HL-60 (cell line): ENCODE results near the gene UFD1.

ENCODE experiments used
- DNase-seq, 2 experiments: peaks; one replicate each; pipeline ENCODE4 v3.0.0-alpha.2; 2010 to 2020; ENCODE audit warnings: low read depth in 1 of 2, low spot score in 1 of 2
- H3K27ac ChIP-seq: fragments of 250-450 bp; sonication (Bioruptor Pico); replicated peaks from 2 replicates; pipeline ENCODE4 v1.5.1; 2020; ENCODE audit warnings: mild to moderate bottlenecking, moderate library complexity
- H3K27me3 ChIP-seq: fragments of 250-450 bp; sonication (Bioruptor Pico); 2 replicates; pipeline ENCODE4 v1.5.1; 2021; ENCODE audit warnings: mild to moderate bottlenecking, moderate library complexity; ENCODE audit not compliant: insufficient read depth, poor library complexity, severe bottlenecking
- H3K4me3 ChIP-seq: replicated peaks from 2 replicates; pipeline ENCODE4 v1.5.1; 2011; ENCODE audit warnings: mild to moderate bottlenecking, control low read depth, low read length; ENCODE audit not compliant: insufficient read depth
- GABPA ChIP-seq: IDR thresholded peaks from 2 replicates; pipeline ENCODE4 v1.6.1; 2012; ENCODE audit warnings: low read depth
- POLR2AphosphoS5 ChIP-seq: IDR thresholded peaks from 2 replicates; pipeline ENCODE4 v1.6.1; 2012; ENCODE audit warnings: low read depth
- SPI1 ChIP-seq: IDR thresholded peaks from 2 replicates; pipeline ENCODE4 v1.6.1; 2012; ENCODE audit warnings: low read depth, mild to moderate bottlenecking, borderline replicate concordance
- long read RNA-seq: library from polyadenylated mRNA; unstranded; transcript quantifications from one replicate; pipeline ENCODE4 v2.0.0, GENCODE V29; 2020
- TF ChIP-seq, protein P1 (sequence below): IDR thresholded peaks from 2 replicates; pipeline ENCODE4 v1.6.1; 2012; ENCODE audit warnings: low read depth; ENCODE audit not compliant: insufficient replicate concordance
- TF ChIP-seq, protein P2 (sequence below): IDR thresholded peaks from one replicate; pipeline ENCODE4 v1.5.1; 2011; ENCODE audit warnings: low read length, control low read depth, inconsistent platforms; ENCODE audit not compliant: insufficient read depth

UFD1 gene, protein sequence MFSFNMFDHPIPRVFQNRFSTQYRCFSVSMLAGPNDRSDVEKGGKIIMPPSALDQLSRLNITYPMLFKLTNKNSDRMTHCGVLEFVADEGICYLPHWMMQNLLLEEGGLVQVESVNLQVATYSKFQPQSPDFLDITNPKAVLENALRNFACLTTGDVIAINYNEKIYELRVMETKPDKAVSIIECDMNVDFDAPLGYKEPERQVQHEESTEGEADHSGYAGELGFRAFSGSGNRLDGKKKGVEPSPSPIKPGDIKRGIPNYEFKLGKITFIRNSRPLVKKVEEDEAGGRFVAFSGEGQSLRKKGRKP
- long read RNA-seq, full-length matches to known transcripts = 58 of 81 reads
- long read RNA-seq, partial matches to known transcripts = 0 of 81 reads
- long read RNA-seq, other reads (novel, unspliced or antisense) = 23 of 81 reads

DNA sequence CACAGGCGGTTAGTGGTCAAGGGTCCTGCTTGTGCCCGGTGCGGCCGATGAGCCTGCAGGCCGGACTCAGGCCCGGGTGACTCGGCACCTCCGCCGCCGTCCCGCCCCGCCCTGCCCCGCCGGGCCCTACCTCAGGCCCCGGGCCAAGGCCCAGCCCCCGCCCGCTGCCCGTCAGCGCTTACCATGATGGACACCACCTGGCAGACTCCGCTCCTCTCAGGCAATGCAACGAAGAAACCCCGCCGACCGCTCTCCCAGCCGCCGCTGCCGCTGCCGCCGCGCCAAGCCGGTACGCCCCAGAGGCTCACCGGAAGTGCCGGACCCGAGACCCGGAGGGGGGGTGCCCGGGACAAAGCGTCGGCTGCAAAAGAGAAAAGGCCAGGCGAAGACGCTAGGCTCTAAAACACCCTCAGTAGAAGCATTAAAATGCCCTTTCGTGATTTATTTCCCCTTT is at the start of gene UFD1:
UFD1 (minus strand) TSS at position 293 of the 454 bp plus-strand sequence; CDS start at position 185, 108 bp downstream.
- H3K27me3 ChIP-seq = no peaks in the 10 kb centered on the region
- H3K27ac ChIP-seq = peak within 1 kb of the TSS; percentile 100
- H3K4me3 ChIP-seq = peak within 1 kb of the TSS; percentile 100
- peak; percentile 65 to 80 for DNase-seq
- TF ChIP-seq POLR2AphosphoS5 (peak; percentile 35; the same call in 1 of the 2 replicates), GABPA (peak; percentile 86)
- TF ChIP-seq, protein P1, sequence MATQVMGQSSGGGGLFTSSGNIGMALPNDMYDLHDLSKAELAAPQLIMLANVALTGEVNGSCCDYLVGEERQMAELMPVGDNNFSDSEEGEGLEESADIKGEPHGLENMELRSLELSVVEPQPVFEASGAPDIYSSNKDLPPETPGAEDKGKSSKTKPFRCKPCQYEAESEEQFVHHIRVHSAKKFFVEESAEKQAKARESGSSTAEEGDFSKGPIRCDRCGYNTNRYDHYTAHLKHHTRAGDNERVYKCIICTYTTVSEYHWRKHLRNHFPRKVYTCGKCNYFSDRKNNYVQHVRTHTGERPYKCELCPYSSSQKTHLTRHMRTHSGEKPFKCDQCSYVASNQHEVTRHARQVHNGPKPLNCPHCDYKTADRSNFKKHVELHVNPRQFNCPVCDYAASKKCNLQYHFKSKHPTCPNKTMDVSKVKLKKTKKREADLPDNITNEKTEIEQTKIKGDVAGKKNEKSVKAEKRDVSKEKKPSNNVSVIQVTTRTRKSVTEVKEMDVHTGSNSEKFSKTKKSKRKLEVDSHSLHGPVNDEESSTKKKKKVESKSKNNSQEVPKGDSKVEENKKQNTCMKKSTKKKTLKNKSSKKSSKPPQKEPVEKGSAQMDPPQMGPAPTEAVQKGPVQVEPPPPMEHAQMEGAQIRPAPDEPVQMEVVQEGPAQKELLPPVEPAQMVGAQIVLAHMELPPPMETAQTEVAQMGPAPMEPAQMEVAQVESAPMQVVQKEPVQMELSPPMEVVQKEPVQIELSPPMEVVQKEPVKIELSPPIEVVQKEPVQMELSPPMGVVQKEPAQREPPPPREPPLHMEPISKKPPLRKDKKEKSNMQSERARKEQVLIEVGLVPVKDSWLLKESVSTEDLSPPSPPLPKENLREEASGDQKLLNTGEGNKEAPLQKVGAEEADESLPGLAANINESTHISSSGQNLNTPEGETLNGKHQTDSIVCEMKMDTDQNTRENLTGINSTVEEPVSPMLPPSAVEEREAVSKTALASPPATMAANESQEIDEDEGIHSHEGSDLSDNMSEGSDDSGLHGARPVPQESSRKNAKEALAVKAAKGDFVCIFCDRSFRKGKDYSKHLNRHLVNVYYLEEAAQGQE = no peak

DNA sequence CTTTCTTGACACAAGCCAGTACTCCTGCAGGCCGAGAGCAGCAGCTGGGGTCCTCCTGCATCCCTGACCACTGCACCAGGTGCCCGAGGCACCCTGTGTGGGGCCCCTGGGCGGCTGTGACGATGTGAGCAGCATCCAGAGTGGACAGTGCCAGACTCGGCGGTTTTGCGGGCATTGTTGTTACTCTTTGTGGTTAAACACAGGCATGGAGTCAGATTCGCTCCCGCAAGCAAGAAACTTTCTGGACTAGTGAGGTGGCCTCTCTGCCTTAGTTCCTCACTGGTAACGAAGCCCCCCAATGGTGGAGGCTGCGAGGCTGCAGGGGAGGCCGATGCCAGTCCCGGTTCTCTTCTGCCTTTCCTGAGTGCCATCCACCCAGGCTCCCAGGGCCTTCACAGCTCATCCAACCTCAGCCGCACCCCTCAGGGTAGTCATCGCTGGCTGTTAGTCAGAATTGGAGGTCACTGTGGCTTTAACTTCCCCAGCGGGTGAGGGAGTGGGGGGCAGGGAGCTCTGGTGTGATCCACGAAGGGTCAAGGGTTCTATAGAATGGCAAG is 48.9 kb upstream of the UFD1 start:
- TF ChIP-seq, protein P1 = no peak
- TF ChIP-seq SPI1 (no peak), GABPA (no peak), POLR2AphosphoS5 (no peak)
- TF ChIP-seq, protein P2, sequence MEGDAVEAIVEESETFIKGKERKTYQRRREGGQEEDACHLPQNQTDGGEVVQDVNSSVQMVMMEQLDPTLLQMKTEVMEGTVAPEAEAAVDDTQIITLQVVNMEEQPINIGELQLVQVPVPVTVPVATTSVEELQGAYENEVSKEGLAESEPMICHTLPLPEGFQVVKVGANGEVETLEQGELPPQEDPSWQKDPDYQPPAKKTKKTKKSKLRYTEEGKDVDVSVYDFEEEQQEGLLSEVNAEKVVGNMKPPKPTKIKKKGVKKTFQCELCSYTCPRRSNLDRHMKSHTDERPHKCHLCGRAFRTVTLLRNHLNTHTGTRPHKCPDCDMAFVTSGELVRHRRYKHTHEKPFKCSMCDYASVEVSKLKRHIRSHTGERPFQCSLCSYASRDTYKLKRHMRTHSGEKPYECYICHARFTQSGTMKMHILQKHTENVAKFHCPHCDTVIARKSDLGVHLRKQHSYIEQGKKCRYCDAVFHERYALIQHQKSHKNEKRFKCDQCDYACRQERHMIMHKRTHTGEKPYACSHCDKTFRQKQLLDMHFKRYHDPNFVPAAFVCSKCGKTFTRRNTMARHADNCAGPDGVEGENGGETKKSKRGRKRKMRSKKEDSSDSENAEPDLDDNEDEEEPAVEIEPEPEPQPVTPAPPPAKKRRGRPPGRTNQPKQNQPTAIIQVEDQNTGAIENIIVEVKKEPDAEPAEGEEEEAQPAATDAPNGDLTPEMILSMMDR = no peak
- no peak for DNase-seq
- Histone ChIP-seq H3K27ac (no peak overlapping the region), H3K4me3 (no peak overlapping the region), H3K27me3 (peaks cover 28% of the 10 kb centered on the region)

- Histone ChIP-seq H3K27ac (no peak overlapping the region), H3K27me3 (peaks cover 30% of the 10 kb centered on the region), H3K4me3 (no peak overlapping the region)
- DNase-seq = no peak
- TF ChIP-seq SPI1 (no peak), GABPA (no peak), POLR2AphosphoS5 (no peak)
- TF ChIP-seq, protein P1 = no peak
- TF ChIP-seq, protein P2 = no peak
Measured at GRCh38 chr22:19527321-19527721, 48.3 kb upstream of the UFD1 start.
